HG03442 (cell line): ENCODE data around the gene SLC9A7.
"Not testable (repeated sequence)": the region's sequence is repeated elsewhere in the genome, so short reads cannot be mapped to it uniquely, and the experiment has no call there.

ENCODE experiments used
- ATAC-seq: cut with Tn5 transposase; IDR thresholded peaks from one replicate; pipeline ENCODE4 v1.9.1; 2021; ENCODE audit warnings: mild to moderate bottlenecking, moderate library complexity; ENCODE audit not compliant: unreplicated experiment

SLC9A7 gene

GRCh38 chrX:46758956-46759644, at the start of gene SLC9A7:
Gene SLC9A7 (minus strand): TSS chrX:46759118. CDS start chrX:46759029, 89 bp downstream.
- peak; percentile 62 for ATAC-seq

GRCh38 chrX:46805270-46805669, 46.4 kb upstream of the SLC9A7 start:
- ATAC-seq = no peak

DNA sequence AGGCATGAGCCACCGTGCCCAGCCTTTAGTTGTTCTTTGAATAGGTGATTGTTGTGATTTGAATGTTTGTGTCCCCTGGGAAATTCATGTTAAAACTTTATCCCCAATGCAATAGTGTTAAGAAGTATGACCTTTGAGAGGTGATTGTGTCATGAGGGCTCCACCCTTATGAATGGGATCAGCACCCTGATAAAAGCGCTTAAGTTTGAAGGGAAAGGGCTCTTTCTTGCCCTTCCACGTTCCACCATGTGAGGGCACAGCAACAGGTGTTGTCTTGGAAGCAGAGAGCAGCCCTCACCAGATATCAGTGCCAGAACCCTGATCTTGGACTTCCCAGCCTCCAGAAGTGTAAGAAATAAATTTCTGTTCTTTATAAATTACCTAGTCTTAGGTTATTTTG, 44.2 kb upstream of the SLC9A7 start:
- no peak for ATAC-seq

DNA sequence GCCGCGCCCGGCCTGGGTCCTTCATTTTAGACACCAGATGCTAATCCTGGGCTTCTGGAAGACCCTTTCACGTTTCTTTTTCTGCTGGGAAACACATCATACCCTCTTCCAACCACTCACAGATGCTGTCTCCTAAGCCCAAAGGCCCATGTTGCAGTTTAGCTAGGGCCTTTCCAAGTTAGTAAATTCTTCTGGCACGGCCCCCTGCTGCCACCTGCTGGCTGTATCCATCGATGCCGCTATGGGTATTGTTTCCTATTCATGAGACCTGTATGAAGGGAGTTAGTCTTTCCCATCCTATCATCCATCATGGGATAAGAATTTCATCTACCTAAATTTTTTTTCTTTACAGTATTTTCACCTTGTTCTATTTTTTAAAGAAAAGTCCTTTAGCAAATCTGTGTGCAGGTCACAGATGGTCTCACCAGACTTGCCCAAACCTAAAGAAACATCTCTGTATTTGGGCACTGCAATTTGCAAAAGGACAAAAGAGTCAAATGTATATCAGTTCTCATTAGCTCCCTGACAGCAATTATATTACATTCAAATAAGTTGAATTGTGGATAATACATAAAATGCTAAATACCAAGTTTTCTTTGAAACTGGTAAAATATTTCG, 37.8 kb upstream of the SLC9A7 start:
- ATAC-seq = no peak

DNA sequence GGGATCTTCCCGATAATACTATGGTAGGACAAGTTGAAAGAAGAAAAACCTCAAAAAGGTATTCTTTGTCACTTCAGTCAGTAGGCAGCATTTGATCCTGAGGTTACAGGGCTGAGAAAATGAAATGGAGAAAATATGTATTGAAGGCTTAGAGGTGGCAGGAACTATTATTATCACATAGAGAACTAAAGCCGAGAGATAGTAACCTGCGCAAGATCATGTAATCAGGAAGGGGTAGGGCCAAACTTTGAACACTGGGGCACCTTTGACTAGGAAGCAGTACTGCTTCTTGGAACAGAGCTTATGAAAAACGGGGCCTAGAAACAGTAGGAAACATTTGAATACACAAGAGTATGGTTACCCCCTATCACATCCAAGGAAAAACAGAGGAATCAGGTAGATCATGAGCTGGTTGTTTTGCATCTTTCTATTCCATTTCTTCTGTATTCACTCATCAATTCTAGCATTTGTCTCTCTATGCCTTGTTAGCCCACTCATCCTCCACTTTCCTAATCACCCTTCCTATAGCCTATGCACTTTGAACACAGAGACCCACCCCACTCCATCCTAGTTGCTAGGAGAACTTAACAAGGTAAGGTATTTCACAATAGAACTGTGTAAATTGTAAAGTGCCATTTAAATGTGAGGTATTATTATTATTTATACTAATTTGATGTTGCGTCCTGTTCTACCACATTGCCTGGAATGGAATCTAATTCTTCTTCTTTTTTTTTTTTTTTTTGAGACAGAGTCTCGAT, 34.6 kb upstream of the SLC9A7 start:
- no peak for ATAC-seq

GRCh38 chrX:46792810-46793188, 33.9 kb upstream of the SLC9A7 start:
- no peak for ATAC-seq

- peak; percentile 57 for ATAC-seq
These were observed 33.2 kb upstream of the SLC9A7 start for GRCh38 chrX:46791927-46792809.

GRCh38 chrX:46788902-46789301, 30.0 kb upstream of the SLC9A7 start:
- ATAC-seq = no peak

- ATAC-seq = not testable (repeated sequence)
These were observed 25.5 kb upstream of the SLC9A7 start for GRCh38 chrX:46784437-46784836.

GRCh38 chrX:46782034-46782433, 23.1 kb upstream of the SLC9A7 start:
- ATAC-seq = no peak

DNA sequence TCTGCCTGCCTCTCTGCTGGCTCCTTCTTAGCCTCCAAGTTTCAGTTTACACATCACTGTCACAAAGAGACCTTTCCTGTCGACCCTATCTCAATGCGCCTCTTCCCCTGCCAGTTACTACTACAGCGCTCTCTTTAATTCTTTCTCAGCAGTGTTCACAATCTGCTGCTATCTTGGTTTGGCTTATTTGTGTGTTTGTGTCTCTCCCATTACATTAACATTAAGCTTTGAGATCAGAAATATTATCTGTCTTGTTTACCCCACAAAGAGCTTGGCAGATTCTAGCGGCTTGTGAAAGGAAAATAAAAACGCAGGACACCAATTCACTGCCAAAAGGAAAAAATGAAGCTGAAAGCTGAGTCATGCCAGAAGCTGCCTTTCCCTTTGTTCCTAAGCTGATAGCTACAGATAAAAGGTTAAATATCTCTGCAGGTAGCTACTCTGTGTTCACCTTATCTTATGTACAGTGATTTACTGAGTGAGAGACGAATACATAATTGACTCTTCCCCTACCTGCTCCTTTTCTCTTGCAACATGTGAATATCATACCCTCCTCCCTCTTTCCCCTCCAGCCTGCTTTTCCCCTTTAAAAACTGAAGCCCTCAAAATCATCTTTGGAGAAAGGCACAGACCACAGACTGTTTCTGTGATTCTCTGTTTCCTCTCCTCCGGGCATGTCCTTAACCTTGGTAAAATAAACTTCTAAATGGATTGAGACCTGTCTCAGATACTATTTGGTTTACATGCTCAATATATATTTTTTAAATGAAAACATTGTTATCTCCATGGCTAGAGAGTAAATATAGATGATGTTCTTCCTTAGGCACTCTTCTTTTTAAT, 19.3 kb upstream of the SLC9A7 start:
- ATAC-seq = no peak

DNA sequence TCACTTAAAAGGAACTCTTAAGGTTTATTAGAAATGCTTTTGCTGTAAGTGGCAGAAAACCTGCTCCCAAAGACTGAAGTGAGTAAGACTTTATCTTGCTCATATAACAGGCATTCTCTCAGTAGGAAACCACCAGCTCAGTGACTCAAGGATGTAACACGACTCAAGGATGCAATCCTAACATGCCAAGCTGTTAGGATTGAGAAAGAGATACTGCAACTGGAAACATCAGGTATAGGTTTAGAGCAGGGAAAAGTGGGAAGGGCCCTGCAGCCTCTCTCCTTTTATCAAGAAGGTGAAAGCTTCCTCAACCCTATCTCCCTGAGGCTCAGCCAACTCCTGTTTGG, 11.9 kb upstream of the SLC9A7 start:
- no peak for ATAC-seq

DNA sequence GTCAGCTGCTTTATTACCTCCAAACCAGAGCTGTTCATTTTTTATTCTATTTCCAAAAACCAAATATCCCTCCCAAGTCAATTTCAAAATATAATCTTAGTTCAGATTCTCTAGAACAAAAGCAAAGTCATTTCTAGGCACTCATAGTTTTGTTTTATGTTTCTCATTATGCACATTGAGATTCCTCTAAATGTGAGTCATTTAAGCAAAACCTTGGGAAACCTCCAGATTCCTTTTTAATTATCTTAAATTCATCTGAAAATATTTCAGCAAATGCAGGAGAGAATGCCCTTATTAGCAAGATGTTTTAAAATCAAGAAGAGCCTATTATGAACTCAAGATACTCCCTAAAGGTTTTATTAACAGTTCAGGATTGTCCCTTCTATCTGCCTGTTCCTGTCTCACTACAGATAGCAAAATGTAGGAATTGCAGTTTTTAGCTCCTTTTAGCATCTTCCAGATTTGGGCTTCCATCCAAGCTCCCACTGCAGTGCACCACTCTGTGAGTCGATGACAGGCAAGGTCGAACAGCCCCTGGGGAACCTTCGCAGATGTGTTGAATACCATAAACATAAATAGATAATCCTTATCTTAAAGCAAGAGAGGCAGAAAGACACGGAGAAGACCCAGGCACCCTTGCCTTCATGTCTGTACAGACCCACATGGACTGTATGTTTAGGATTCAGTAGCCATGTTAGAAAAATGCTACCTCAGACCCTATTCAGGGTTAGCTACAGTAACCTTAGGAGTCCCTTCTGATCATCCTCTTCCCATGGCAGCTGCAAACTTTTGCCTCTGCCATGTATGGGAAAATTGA, 11.3 kb upstream of the SLC9A7 start:
- no peak for ATAC-seq

DNA sequence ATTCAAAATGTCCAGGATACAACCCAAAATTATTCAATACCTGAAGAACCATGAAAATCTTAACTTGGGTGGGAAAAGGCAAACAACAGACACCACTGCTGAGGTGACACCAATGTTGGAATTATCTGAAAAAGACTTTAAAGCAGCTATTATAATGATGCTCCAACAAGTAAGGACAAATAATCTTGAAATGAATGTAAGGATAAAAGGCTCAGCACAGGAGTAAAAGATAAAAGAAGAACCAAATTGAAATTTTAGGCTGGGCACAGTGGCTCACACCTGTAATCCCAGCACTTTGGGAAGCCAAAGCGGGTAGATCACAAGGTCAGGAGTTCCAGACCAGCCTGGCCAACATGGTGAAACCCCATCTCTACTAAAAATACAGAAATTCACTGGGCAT, 4.0 kb upstream of the SLC9A7 start:
- no peak for ATAC-seq

GRCh38 chrX:46759645-46759974, 692 bp upstream of the SLC9A7 start:
- ATAC-seq = no peak

DNA sequence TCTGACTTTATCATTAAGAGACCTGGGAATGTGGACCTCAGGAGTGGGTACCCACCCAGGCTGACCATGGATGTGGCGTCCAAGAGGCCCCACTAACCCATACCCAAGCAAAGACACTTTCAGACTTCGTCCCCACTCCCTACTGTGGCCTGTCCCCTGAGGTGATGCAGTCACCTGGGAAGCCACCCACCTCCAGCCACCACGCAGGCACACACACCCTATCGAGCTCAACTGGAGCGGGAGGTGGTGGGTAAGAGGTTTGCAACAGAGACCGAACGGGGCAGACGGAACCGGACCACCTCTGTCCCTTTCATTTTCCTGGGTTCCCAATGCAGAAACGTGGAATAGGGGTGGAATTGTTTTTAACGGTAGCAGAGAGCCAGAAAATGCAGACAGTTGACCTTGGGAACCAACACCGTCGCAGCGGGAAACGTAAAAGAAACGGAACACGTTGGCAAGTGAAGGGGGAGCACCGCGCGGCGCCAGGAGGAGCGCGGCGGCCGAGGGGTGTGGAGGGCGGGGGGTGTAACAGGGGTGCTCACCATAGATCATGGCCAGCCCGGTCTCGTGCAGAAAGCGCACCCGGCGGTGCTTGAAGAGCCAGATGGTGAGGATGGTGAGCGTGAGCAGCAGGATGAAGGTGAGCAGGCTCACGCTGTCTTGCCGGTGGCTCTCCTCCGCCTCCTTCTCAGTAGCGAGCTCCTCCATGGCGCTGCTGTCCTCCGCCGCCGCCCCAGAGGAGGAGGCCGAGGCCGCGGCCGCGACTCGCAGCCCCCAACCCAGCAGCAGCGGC, 559 bp downstream of the SLC9A7 start:
- peak; percentile 11 for ATAC-seq

DNA sequence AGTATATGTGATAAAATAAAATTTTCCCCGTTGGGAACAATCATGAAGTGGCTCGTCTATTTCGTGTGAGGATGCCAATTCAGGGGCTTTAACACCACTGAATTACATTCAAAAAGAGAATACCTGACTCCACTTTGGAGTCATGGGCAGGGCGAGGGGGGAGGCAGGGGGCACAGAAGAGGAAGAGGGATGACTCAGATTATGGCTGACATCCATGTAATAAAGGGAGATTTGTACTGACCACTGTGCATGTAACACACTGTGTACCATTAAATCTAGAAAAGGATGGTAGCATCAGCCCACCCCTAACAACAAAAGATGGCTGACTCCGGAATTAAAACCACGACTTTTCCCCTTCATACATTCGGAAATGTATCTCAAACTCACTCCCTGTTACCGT, 1.3 kb downstream of the SLC9A7 start:
- ATAC-seq = no peak

DNA sequence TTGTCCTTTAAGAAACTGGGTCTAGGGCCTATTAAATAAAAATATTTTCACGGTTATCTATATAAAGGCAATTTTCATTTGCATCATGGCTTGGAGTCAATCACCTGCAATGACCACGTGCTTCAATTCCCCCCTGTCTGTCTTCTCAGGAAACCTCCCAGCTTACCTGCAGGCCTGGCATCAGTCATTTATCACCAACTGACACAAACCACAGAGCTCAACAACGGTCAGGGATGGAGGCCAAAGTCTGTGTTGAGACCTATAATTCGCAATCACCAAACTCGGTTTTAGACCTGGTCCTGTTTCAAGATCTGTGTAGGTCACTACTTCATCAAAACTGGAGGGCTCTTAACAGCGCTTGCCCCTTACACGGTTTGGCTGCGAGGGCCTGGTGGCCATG, 1.9 kb downstream of the SLC9A7 start:
- ATAC-seq = no peak

- ATAC-seq = no peak
These were observed 3.2 kb downstream of the SLC9A7 start for GRCh38 chrX:46755671-46756070.
